Keratinocyte (primary cell): Measurements from ENCODE around the gene MTR. TPM values are rescaled to one million over a fixed set of nuclear protein-coding genes. Genes with fewer than 3 reads are reported as not detected.

ENCODE experiments used
- DNase-seq: peaks from one replicate; pipeline ENCODE4 v3.0.0-alpha.2; 2011; ENCODE audit warnings: low read depth, missing footprints, low spot score
- FAIRE-seq: peaks from 2 replicates; lab custom pipeline; 2011; peaks lifted over from hg19 to GRCh38; lab: Jason Lieb, UNC
- H2AFZ ChIP-seq: 2 replicates; pipeline ENCODE4 v1.6.0; 2012; ENCODE audit warnings: low read length, control low read depth, inconsistent platforms; ENCODE audit not compliant: control insufficient read depth
- H3K27ac ChIP-seq: 2 replicates; pipeline ENCODE4 v1.5.1; 2011; ENCODE audit warnings: low read length; ENCODE audit not compliant: control insufficient read depth, insufficient read depth
- H3K27me3 ChIP-seq: 3 replicates; pipeline ENCODE4 v1.6.0; 2011; ENCODE audit warnings: low read length; ENCODE audit not compliant: control insufficient read depth, insufficient read depth; ENCODE audit errors: extremely low read depth
- H3K36me3 ChIP-seq, 2 experiments: 2 replicates in 1 of 2; 3 replicates in 1 of 2; pipeline ENCODE4 v1.5.1; 2011; ENCODE audit warnings: low read length in 2 of 2, mild to moderate bottlenecking in 1 of 2; ENCODE audit not compliant: control insufficient read depth in 2 of 2, insufficient read depth in 2 of 2; ENCODE audit errors: extremely low read depth in 1 of 2
- H3K4me1 ChIP-seq: 3 replicates; pipeline ENCODE4 v1.5.1; 2011; ENCODE audit warnings: low read length; ENCODE audit not compliant: control insufficient read depth, insufficient read depth; ENCODE audit errors: extremely low read depth
- H3K4me2 ChIP-seq: 3 replicates; pipeline ENCODE4 v1.6.0; 2011; ENCODE audit warnings: low read depth, low read length; ENCODE audit not compliant: control insufficient read depth, insufficient read depth; ENCODE audit errors: extremely low read depth
- H3K4me3 ChIP-seq, 3 experiments: fragments of 200-600 bp in 1 of 3; sonication (generic) in 1 of 3; 2 replicates in 2 of 3; 3 replicates in 1 of 3; pipeline ENCODE4 v1.5.1; 2011 to 2016; ENCODE audit warnings: low read length in 3 of 3, mild to moderate bottlenecking in 3 of 3, control low read depth in 2 of 3, inconsistent platforms in 1 of 3, low read depth in 1 of 3, mixed read lengths in 1 of 3, mixed run types in 1 of 3, moderate library complexity in 1 of 3; ENCODE audit not compliant: control insufficient read depth in 2 of 3, insufficient read depth in 2 of 3; ENCODE audit errors: extremely low read depth in 1 of 3
- H3K79me2 ChIP-seq: 2 replicates; pipeline ENCODE4 v1.6.0; 2012; ENCODE audit warnings: low read length; ENCODE audit not compliant: control insufficient read depth, insufficient read depth
- H3K9ac ChIP-seq: 3 replicates; pipeline ENCODE4 v1.6.0; 2011; ENCODE audit warnings: low read length; ENCODE audit not compliant: control insufficient read depth, insufficient read depth; ENCODE audit errors: extremely low read depth
- H3K9me1 ChIP-seq: 3 replicates; pipeline ENCODE4 v1.6.0; 2011; ENCODE audit warnings: low read length; ENCODE audit not compliant: control insufficient read depth, insufficient read depth; ENCODE audit errors: extremely low read depth
- H3K9me3 ChIP-seq: 2 replicates; pipeline ENCODE4 v1.5.1; 2012; ENCODE audit warnings: low read depth, low read length; ENCODE audit not compliant: control insufficient read depth
- H4K20me1 ChIP-seq: 3 replicates; pipeline ENCODE4 v1.6.0; 2011; ENCODE audit warnings: low read length; ENCODE audit not compliant: control insufficient read depth, insufficient read depth; ENCODE audit errors: extremely low read depth
- EZH2 ChIP-seq: IDR thresholded peaks from one replicate; pipeline ENCODE4 v1.6.1; 2012; ENCODE audit warnings: inconsistent platforms, mild to moderate bottlenecking, low read length, moderate library complexity
- dilution Hi-C: fragments of 300-500 bp; cut with MboI; formaldehyde crosslinking; loops from one replicate; pipeline ENCODE4 v1.7.0; 2020; ENCODE audit warnings: low sequenced_read_pairs; ENCODE audit not compliant: extremely low pct_ligation_motif_present
- polyA plus RNA-seq, 5 experiments: library from polyadenylated mRNA; depleted of rRNA in 3 of 5; stranded (reverse) in 3 of 5; stranded (forward) in 1 of 5; unstranded in 1 of 5; fragments of >200 nt; gene quantifications; 1 replicate in 1 of 5; 2 replicates in 3 of 5; 3 replicates in 1 of 5; pipeline versions ENCODE4 v1.2.1 to v1.2.3, GENCODE V29; 2011 to 2012; ENCODE audit warnings: missing spikeins in 2 of 5, low read depth in 1 of 5, low replicate concordance in 1 of 5
- TF ChIP-seq, protein P1 (sequence below), 3 experiments: IDR thresholded peaks in 1 of 3; conservative IDR thresholded peaks in 1 of 3; optimal IDR thresholded peaks in 1 of 3; 2 replicates in 2 of 3; 3 replicates in 1 of 3; pipeline versions ENCODE3 to v1.5.1; 2011; ENCODE audit warnings: low read length in 3 of 3, mild to moderate bottlenecking in 3 of 3, moderate library complexity in 2 of 3, control low read depth in 1 of 3, inconsistent platforms in 1 of 3; ENCODE audit not compliant: insufficient read depth in 2 of 3; ENCODE audit errors: extremely low read depth in 1 of 3

The MTR gene
- polyA plus RNA-seq, 1 donor (not counting 4 experiments of a cell fraction or from before 2014, with no cell fraction given): 14.3 TPM

DNA sequence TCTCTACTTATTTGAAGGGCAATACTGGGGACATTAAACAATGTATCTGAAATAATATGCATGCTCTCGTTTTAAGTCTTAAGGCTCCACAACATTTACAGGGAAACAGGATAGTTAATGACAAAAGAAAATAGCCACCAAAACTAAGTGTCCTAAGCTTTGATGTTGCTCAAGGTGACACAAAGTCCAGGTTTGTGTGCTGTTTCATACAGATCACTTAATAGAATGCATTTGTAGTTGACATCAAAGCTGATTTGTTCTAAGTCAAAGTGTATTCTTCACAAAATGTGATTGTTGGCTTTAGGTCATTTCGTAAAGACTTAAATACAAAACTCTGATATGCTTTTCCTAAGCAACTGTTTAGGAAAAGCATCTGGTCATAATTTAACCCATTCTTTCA lies 37.5 kb upstream of the MTR start:
- Histone ChIP-seq H3K4me3 (no peak overlapping the region), H3K36me3 (no peaks in the 10 kb centered on the region), H3K27me3 (no peaks in the 10 kb centered on the region), H3K4me2 (no peak overlapping the region), H3K9me1 (no peaks in the 10 kb centered on the region), H2AFZ (no peak overlapping the region), H3K4me1 (no peaks in the 10 kb centered on the region), H3K79me2 (no peaks in the 10 kb centered on the region), H4K20me1 (no peaks in the 10 kb centered on the region), H3K9me3 (no peaks in the 10 kb centered on the region), H3K27ac (no peak overlapping the region), H3K9ac (no peak overlapping the region)
- TF ChIP-seq, protein P1, sequence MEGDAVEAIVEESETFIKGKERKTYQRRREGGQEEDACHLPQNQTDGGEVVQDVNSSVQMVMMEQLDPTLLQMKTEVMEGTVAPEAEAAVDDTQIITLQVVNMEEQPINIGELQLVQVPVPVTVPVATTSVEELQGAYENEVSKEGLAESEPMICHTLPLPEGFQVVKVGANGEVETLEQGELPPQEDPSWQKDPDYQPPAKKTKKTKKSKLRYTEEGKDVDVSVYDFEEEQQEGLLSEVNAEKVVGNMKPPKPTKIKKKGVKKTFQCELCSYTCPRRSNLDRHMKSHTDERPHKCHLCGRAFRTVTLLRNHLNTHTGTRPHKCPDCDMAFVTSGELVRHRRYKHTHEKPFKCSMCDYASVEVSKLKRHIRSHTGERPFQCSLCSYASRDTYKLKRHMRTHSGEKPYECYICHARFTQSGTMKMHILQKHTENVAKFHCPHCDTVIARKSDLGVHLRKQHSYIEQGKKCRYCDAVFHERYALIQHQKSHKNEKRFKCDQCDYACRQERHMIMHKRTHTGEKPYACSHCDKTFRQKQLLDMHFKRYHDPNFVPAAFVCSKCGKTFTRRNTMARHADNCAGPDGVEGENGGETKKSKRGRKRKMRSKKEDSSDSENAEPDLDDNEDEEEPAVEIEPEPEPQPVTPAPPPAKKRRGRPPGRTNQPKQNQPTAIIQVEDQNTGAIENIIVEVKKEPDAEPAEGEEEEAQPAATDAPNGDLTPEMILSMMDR (optimal IDR thresholded peaks at IDR 0.05 in 1 of 3, IDR thresholded peaks at IDR 0.05 in 1 of 3, conservative IDR thresholded peaks at IDR 0.05 in 1 of 3; ENCODE audit: extremely low read depth in 1 of 3, insufficient read depth in 2 of 3, low read length in 3 of 3): no peak
- TF ChIP-seq EZH2: no peak
- no peak for FAIRE-seq
- dilution Hi-C loops: no loop called here
- DNase-seq: no peak

DNA sequence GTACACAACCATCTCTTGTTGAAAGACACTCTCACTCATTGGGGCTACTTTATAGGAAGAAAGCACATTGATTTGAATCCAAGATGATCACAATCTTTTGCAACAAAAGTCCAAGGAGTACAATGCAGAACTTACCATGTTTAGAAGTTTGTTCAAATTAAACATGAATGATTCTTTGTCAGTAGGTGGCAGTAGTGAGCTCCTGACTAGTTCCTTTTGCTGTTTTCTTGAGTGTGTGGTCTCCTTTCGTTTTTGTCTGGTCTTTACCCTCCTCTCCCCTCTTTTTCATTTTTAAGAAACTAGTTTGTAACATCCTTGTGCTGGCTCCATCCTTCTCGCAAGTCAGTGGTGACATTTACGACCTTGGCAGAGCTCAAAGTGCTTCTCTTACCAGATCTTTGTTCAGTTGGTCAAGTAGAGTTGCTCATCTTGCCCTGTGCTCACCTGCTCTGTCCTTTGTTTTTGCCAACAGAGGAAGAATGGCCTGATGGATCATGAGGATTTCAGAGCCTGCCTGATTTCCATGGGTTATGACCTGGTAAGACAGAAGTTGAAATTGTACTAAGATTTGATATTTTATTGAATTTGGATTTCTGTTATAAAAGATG lies 35.7 kb upstream of the MTR start:
- H3K9ac ChIP-seq: no peak overlapping the region
- H3K4me2 ChIP-seq: no peak overlapping the region
- peak overlapping the region; percentile 34 for H2AFZ ChIP-seq
- H3K4me1 ChIP-seq: no peaks in the 10 kb centered on the region
- TF ChIP-seq, protein P1 (optimal IDR thresholded peaks at IDR 0.05 in 1 of 3, IDR thresholded peaks at IDR 0.05 in 1 of 3, conservative IDR thresholded peaks at IDR 0.05 in 1 of 3; ENCODE audit: extremely low read depth in 1 of 3, insufficient read depth in 2 of 3, low read length in 3 of 3): peak in 2 of 3 experiments; percentile 67 to 80
- no peak for TF ChIP-seq EZH2
- H3K27me3 ChIP-seq: no peaks in the 10 kb centered on the region
- no peak overlapping the region for H3K4me3 ChIP-seq
- no peak overlapping the region for H3K27ac ChIP-seq
- dilution Hi-C loops: no loop called here
- no peaks in the 10 kb centered on the region for H3K9me3 ChIP-seq
- DNase-seq (peak; percentile 9), FAIRE-seq (peak; percentile 9)
- H3K36me3 ChIP-seq: no peaks in the 10 kb centered on the region
- H4K20me1 ChIP-seq: no peaks in the 10 kb centered on the region
- no peaks in the 10 kb centered on the region for H3K79me2 ChIP-seq
- H3K9me1 ChIP-seq: no peaks in the 10 kb centered on the region
